PC-9 (cell line): ENCODE results near the gene AXIN2.

Experiments
- EZH2 ChIP-seq: fragments of 200-600 bp; sonication (generic); IDR thresholded peaks from 2 replicates; pipeline ENCODE4 v1.8.0; 2017; ENCODE audit warnings: antibody characterized with exemption, low read depth
- TF ChIP-seq, protein P1 (sequence below): fragments of 200-600 bp; sonication (generic); conservative IDR thresholded peaks from 2 replicates; pipeline ENCODE4 v1.6.1; 2017; ENCODE audit warnings: mixed run types, antibody characterized with exemption, mild to moderate bottlenecking, moderate library complexity

DNA sequence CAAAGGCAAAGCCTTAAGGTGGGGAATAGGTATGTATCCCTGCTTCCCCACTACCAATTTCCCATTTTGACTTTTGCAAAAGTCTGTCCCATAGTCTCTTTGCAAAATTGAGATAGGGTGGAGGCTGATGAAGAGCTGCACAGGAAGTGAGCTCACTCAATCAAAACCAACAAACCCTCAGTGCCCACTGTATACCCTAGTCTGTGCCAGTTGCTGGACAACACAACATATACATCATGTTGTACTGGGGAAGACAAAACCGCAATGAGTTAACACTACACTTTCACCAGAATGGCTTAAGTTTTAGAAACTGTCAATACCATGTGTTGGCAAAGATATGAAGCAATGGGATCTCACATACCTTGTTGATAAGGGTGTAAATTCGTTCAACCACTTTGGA lies 40.4 kb upstream of the AXIN2 start:
- no peak for TF ChIP-seq EZH2
- TF ChIP-seq, protein P1, sequence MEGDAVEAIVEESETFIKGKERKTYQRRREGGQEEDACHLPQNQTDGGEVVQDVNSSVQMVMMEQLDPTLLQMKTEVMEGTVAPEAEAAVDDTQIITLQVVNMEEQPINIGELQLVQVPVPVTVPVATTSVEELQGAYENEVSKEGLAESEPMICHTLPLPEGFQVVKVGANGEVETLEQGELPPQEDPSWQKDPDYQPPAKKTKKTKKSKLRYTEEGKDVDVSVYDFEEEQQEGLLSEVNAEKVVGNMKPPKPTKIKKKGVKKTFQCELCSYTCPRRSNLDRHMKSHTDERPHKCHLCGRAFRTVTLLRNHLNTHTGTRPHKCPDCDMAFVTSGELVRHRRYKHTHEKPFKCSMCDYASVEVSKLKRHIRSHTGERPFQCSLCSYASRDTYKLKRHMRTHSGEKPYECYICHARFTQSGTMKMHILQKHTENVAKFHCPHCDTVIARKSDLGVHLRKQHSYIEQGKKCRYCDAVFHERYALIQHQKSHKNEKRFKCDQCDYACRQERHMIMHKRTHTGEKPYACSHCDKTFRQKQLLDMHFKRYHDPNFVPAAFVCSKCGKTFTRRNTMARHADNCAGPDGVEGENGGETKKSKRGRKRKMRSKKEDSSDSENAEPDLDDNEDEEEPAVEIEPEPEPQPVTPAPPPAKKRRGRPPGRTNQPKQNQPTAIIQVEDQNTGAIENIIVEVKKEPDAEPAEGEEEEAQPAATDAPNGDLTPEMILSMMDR = no peak
